Progenitor cell of endocrine pancreas (in vitro differentiated cells): ENCODE data around the gene ENTPD8. TPM values are rescaled to one million over a fixed set of nuclear protein-coding genes. Genes with fewer than 3 reads are reported as not detected.

ENCODE experiments used
- DNase-seq: peaks from one replicate; pipeline ENCODE4 v3.0.0; 2021; ENCODE audit warnings: low spot score; ENCODE audit not compliant: unreplicated experiment
- H3K27ac Mint-ChIP-seq: 2 replicates; pipeline ENCODE4 v1.8.0; 2021; ENCODE audit warnings: mild to moderate bottlenecking, moderate library complexity, mixed read lengths
- H3K27me3 Mint-ChIP-seq: 2 replicates; pipeline ENCODE4 v1.8.0; 2021; ENCODE audit warnings: mixed read lengths
- H3K36me3 Mint-ChIP-seq: 2 replicates; pipeline ENCODE4 v1.8.0; 2022; ENCODE audit warnings: mixed read lengths; ENCODE audit not compliant: insufficient read depth
- H3K4me1 Mint-ChIP-seq: 2 replicates; pipeline ENCODE4 v1.8.0; 2021; ENCODE audit warnings: low read depth, mixed read lengths
- H3K4me3 Mint-ChIP-seq: 2 replicates; pipeline ENCODE4 v1.8.0; 2021; ENCODE audit warnings: low read depth, mild to moderate bottlenecking, moderate library complexity, mixed read lengths
- H3K9me3 Mint-ChIP-seq: 2 replicates; pipeline ENCODE4 v1.8.0; 2021; ENCODE audit warnings: low read depth, mixed read lengths
- CTCF ChIP-seq: fragments of 200-600 bp; sonication (generic); IDR thresholded peaks from one replicate; pipeline ENCODE4 v1.5.0; 2021; ENCODE audit warnings: antibody characterized with exemption, mild to moderate bottlenecking; ENCODE audit not compliant: unreplicated experiment
- total RNA-seq: library from RNA; stranded (reverse); gene quantifications from 2 replicates; pipeline ENCODE4 v1.2.1, GENCODE V29; 2021

The ENTPD8 gene
- total RNA-seq, 1 donor from 2014 or later, result 2.7 TPM

DNA sequence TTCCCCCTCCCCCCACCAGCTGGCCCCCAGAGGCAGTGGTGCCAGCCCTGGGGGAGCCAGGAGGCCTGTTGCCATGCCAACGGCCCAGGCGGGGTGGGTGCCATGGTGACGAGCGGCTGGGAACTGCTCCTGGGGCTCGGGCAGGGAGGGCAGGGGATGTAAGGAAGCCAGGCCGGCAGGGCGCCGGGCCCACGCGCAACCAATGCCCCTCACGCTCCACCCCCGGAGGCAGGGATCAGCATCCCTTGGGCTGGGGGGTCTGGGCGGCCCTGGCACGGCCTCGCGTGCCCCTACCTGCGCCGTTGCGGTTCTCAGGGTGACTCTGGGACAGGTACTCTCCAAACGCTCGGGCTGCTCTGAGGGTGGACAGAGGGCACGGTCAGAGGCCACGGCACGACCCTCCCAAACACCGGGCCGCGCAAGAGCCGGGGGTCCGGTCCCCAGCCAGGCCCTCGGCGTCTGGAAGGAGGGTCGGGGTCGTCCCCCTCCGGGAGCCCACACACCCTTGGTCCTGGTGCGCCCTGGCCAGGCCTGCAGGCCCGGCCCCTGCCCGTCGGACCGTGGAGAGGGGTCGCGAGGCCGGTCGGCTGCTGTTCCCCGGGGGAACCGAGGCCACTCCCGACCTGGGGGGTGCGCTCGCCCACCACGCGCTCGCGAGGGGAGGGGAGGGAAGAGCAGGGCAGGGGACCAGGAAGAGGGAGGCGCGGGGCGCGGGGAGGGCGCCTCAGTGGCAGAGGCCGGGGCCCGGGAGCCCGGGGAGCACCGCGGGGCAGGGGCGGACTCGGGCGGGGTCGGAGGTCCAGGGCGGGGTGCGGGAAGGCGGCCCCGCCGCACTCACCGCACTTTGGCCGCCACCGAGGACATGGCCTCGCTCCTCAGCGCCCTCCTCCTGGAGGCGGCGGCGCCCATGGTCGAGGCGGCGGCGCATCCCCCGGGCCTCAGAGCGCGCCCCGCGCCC lies 17.3 kb upstream of the ENTPD8 start:
- H3K27me3 Mint-ChIP-seq, result peaks cover 7% of the 10 kb centered on the region
- H3K9me3 Mint-ChIP-seq, result no peaks in the 10 kb centered on the region
- peaks cover 6% of the 10 kb centered on the region for H3K36me3 Mint-ChIP-seq
- H3K27ac Mint-ChIP-seq, result no peak overlapping the region
- TF ChIP-seq CTCF, result no peak
- H3K4me3 Mint-ChIP-seq, result no peak overlapping the region
- peaks cover 2% of the 10 kb centered on the region for H3K4me1 Mint-ChIP-seq
- no peak for DNase-seq

DNA sequence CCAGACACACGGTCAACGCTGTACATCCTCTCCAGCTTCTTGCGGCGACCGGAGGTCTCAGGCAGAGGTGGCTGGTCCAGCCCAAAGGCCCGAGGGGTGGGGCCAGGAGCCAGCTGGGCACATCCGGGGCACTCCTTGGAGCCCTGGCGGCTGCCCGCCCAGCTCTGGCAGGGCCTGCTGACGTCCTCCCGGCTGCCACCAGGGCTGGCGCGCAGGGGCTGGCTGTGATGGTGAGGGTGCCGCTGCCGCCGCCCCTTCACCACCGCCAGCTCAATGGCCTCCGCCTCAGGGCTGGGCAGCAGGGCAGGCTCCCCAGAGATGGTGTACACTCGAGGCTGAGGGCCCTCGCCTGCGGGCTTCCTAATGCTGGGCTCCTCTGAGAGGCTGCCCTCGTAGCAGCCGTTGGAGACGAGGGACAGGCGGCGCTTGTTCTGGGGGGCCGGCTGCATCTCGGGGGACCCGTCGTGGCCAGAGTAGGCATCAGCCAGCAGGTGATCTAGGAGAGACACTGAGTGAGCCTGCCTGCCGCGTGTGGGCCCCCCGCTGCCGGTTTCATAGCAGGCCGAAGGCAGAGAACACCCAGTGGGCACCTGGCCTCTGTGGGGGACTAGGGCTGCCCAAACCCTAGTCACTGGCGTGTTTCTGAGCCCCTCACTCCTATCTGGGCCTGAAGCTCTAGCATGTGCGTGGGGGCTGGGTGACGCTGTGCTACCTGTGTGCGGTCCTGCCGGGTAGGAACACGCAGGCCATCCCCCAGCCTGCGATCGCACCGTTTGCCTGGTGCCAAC lies 16.4 kb upstream of the ENTPD8 start:
- peaks cover 3% of the 10 kb centered on the region for H3K27me3 Mint-ChIP-seq
- no peaks in the 10 kb centered on the region for H3K9me3 Mint-ChIP-seq
- H3K4me1 Mint-ChIP-seq, result peaks cover 2% of the 10 kb centered on the region
- H3K4me3 Mint-ChIP-seq, result no peak overlapping the region
- no peak for TF ChIP-seq CTCF
- no peak for DNase-seq
- no peak overlapping the region for H3K27ac Mint-ChIP-seq
- H3K36me3 Mint-ChIP-seq, result peaks cover 6% of the 10 kb centered on the region

DNA sequence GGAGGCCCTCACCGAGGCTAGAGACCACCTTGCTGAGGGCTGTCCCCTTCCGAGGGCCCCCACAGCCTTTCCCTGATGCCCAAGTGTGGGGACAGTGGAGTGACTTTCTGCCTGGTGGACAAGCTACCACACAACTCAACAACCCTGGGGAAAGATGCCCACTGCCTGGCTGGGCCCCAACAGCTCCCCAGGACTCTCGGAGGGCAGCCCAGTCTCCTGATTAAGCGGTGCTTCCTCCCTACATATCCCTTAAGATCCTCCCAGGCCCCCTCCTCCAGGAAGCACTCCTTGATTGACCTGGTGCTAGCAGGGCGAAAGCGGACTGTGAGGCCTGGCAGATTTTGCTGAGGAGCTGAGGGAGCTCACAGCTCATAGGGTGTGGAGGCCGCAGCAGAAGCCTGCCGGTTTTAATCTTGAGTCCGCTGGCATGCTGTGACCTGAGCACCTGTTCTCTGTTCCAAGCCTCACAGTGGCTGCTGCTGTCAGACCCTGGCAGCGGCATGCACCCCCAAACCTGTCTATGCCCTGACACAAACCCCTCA lies 15.8 kb upstream of the ENTPD8 start:
- no peak for TF ChIP-seq CTCF
- Mint-ChIP-seq H3K36me3 (peaks cover 6% of the 10 kb centered on the region), H3K27me3 (peaks cover 3% of the 10 kb centered on the region), H3K4me1 (peaks cover 2% of the 10 kb centered on the region), H3K4me3 (no peak overlapping the region), H3K27ac (no peak overlapping the region), H3K9me3 (no peaks in the 10 kb centered on the region)
- no peak for DNase-seq

DNA sequence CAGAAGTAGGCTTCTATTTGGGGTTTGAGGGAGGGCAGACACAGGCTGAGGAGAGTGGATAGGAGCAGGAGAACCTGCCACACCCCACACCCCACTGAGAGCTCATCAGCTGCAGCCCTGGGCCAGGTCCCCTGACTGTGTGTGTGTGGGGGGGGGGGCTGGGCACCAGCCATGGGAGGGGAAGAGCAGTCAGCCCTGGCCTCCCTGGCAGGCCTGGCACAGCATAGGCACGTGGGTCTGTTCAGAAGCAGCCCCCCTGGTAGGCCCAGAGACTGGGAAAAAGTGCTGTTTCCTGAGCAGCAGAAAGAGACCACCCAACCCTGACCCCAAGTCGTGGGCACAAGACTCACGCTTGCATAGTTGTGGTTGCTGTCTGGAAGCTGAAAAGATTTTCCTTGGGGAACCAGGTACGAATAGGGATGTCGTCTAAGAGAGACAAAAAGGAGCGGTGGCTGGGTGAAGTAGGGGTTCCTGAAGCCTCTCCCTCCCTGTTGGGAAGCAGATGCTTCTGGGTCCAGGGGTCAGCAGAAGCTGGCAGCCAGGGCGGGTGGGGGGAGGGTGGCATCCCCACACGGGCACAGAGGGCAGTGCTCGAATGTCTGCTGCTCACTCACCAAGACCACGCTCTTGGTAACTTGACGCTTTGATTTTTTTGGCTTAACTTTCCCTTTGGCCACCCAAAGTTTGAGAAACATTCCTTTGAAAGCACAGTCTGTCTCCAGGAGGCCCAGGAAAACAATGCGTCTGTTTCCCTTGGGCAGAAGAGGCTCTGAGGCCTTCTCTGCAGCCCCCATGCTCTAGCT lies 15.1 kb upstream of the ENTPD8 start:
- TF ChIP-seq CTCF, result no peak
- peaks cover 6% of the 10 kb centered on the region for H3K36me3 Mint-ChIP-seq
- H3K9me3 Mint-ChIP-seq, result no peaks in the 10 kb centered on the region
- peaks cover 3% of the 10 kb centered on the region for H3K27me3 Mint-ChIP-seq
- H3K27ac Mint-ChIP-seq, result no peak overlapping the region
- no peak for DNase-seq
- peaks cover 2% of the 10 kb centered on the region for H3K4me1 Mint-ChIP-seq
- H3K4me3 Mint-ChIP-seq, result peak overlapping the region; percentile 35
